ENCODE data around the gene GPA33.

The GPA33 gene

GRCh38 chr1:167105271-167106118, 15.3 kb upstream of the GPA33 start:
- Mint-ChIP-seq H3K27ac (peak overlapping the region in 1 of 2 donors; percentile 75), H3K27me3 (no peaks in the 10 kb centered on the region), H3K9me3 (peaks cover 0 to 13% of the 10 kb centered on the region in 2 donors), H3K4me3 (peak overlapping the region in 1 of 2 donors; percentile 16), H3K4me1 (peaks cover 59% of the 10 kb centered on the region)
- ATAC-seq (no peak), DNase-seq (no peak)

DNA sequence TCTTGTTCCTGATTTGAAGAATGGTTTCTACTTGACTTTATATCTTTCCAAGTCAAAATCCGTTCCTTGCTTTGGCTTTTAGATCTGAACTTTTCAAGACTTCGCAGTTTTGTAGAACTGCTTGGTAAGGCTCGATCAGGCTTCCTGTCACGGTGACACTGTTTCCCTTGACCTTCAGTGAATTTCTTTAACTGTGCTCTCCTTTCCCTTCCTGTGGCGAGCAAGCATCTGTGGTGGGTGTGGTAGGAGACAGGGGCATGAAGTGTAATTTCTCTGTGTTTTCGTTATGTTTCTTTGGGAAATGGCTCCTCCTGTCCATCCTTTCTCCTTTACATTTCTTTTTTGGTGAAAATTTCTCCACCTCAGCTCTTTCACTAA, 14.1 kb upstream of the GPA33 start:
- peak overlapping the region; percentile 30 to 77 for H3K27ac Mint-ChIP-seq
- peaks cover 46% of the 10 kb centered on the region for H3K4me1 Mint-ChIP-seq
- DNase-seq (no peak), ATAC-seq (peak; percentile 65)
- peak overlapping the region; percentile 44 to 49 for H3K4me3 Mint-ChIP-seq
- H3K27me3 Mint-ChIP-seq, result no peaks in the 10 kb centered on the region
- H3K9me3 Mint-ChIP-seq, result peaks cover 0 to 5% of the 10 kb centered on the region in 2 donors

DNA sequence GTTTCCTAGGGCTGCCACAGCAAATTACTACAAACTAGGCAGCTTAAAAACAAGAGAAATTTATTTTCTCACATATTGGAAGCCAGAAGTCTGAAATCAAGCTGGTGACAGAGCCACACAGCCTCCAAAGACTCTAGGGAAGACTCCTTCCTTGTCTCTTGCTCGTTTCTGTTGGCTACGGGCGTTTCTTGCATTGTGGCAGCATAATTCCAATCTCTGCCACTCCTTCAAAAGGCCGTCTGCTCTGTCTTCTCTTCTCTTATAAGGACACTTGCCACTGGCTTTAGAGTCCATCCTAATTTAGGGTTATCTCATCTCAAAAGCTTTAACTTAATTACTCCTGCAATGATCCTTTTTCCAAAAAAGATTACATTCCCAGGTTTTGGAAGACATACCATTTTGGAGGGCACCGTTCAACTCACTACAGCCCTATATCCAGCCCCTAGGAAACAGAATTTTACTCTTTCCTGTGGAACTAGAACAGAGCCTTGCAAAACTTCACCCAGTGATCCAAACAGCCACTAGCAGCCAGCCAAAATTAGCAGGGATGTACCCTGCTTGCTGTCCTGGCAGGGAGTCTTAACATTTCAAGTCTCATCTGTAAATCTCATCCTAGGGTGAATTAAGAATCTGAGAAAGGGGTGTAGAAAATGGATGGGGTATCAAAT, 12.9 kb upstream of the GPA33 start:
- H3K4me1 Mint-ChIP-seq, result peaks cover 34% of the 10 kb centered on the region
- no peaks in the 10 kb centered on the region for H3K27me3 Mint-ChIP-seq
- ATAC-seq (peak; percentile 6), DNase-seq (no peak)
- no peak overlapping the region for H3K27ac Mint-ChIP-seq
- H3K9me3 Mint-ChIP-seq, result peaks cover 0 to 1% of the 10 kb centered on the region in 2 donors
- H3K4me3 Mint-ChIP-seq, result no peak overlapping the region

GRCh38 chr1:167101754-167102153, 11.6 kb upstream of the GPA33 start:
- ATAC-seq (no peak), DNase-seq (no peak)
- Mint-ChIP-seq H3K4me1 (peaks cover 34% of the 10 kb centered on the region), H3K9me3 (peaks cover 0 to 8% of the 10 kb centered on the region in 2 donors), H3K27me3 (no peaks in the 10 kb centered on the region), H3K27ac (no peak overlapping the region), H3K4me3 (no peak overlapping the region)

DNA sequence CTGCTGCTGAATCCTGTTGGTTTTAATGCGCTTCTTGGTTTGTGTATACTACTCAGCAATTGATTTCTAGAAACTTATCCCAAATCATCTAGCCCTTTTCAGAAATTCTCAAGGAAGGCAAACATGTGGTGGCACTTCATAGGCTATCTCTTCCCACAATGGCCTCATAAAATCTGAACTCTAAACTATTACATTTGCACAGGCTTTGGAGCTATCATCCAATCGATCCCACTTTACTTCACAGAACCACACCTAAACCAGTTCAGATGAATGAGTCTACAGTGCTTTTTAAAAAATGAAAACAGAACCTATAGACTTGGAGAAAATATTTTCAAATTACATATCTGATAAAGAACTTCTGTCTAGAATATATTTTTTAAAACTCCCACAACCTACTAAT, 10.6 kb upstream of the GPA33 start:
- peaks cover 0 to 9% of the 10 kb centered on the region in 2 donors for H3K9me3 Mint-ChIP-seq
- H3K4me3 Mint-ChIP-seq, result no peak overlapping the region
- no peak for ATAC-seq
- peak overlapping the region in 1 of 2 donors; percentile 9 for H3K27ac Mint-ChIP-seq
- no peaks in the 10 kb centered on the region for H3K27me3 Mint-ChIP-seq
- DNase-seq, result no peak
- peaks cover 30% of the 10 kb centered on the region for H3K4me1 Mint-ChIP-seq

- Mint-ChIP-seq H3K27me3 (no peaks in the 10 kb centered on the region), H3K27ac (no peak overlapping the region), H3K4me3 (no peak overlapping the region), H3K4me1 (peaks cover 26% of the 10 kb centered on the region), H3K9me3 (peaks cover 0 to 9% of the 10 kb centered on the region in 2 donors)
- ATAC-seq (no peak), DNase-seq (no peak)
Observed at GRCh38 chr1:167099851-167100250, 9.7 kb upstream of the GPA33 start.

DNA sequence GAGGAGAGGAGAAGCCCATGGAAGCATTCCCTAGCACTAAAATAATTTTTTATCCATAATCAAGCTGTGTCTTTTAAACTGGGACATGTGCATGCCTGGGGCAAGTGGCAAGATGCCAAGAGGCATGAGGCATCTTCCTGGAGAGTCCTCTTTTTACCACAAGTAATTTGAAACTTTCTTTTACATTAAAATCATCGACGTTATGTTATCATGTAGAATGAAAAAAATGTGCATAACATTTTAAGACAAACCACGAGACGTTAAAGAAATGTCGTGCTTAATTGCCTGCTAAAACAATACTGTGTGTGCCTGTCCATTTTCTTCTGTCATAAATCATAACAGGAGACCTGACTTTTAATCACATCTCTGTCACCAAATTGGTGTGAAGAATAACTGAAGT, 5.2 kb upstream of the GPA33 start:
- H3K27me3 Mint-ChIP-seq, result no peaks in the 10 kb centered on the region
- DNase-seq, result no peak
- ATAC-seq, result no peak
- no peak overlapping the region for H3K27ac Mint-ChIP-seq
- peaks cover 0 to 9% of the 10 kb centered on the region in 2 donors for H3K9me3 Mint-ChIP-seq
- H3K4me3 Mint-ChIP-seq, result no peak overlapping the region
- peaks cover 16% of the 10 kb centered on the region for H3K4me1 Mint-ChIP-seq

GRCh38 chr1:167094690-167095089, 4.5 kb upstream of the GPA33 start:
- H3K27ac Mint-ChIP-seq, result no peak overlapping the region
- H3K4me3 Mint-ChIP-seq, result no peak overlapping the region
- H3K27me3 Mint-ChIP-seq, result no peaks in the 10 kb centered on the region
- DNase-seq (no peak), ATAC-seq (no peak)
- H3K4me1 Mint-ChIP-seq, result peaks cover 21% of the 10 kb centered on the region
- H3K9me3 Mint-ChIP-seq, result peaks cover 0 to 9% of the 10 kb centered on the region in 2 donors

- Mint-ChIP-seq H3K4me3 (no peak within 1 kb of the TSS), H3K27ac (no peak within 1 kb of the TSS), H3K27me3 (no peaks in the 10 kb centered on the region), H3K4me1 (peaks cover 28% of the 10 kb centered on the region), H3K9me3 (peaks cover 0 to 9% of the 10 kb centered on the region in 2 donors)
- DNase-seq, result no peak
- ATAC-seq, result no peak
Observed at GRCh38 chr1:167093846-167094516, 3.8 kb upstream of the GPA33 start, which contains the start of gene STYXL2. STYXL2 (plus strand) TSS chr1:167094075; CDS start chr1:167094850, 775 bp downstream.

GRCh38 chr1:167092653-167093052, 2.5 kb upstream of the GPA33 start:
- peaks cover 0 to 9% of the 10 kb centered on the region in 2 donors for H3K9me3 Mint-ChIP-seq
- ATAC-seq, result no peak
- DNase-seq, result no peak
- H3K4me1 Mint-ChIP-seq, result peaks cover 32% of the 10 kb centered on the region
- H3K27me3 Mint-ChIP-seq, result no peaks in the 10 kb centered on the region
- no peak overlapping the region for H3K27ac Mint-ChIP-seq
- no peak overlapping the region for H3K4me3 Mint-ChIP-seq

DNA sequence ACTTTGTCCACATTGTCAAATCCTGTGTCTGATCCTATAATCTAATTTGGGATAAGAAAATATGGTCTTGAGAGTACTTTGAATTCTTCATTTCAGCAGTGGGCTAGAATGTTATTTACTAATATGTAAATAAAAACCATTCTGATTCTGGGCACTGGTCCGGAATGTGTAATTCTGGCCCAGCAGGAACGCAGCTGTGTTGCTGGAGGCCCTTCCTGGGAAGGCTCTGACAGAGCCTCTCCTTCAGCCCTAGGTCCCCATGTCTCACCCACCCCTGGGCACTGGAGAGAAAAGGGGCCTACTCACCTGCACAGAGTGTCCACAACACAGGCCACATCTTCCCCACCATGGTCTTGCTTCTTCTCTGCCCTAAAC, 251 bp downstream of the GPA33 start:
- Mint-ChIP-seq H3K27me3 (no peaks in the 10 kb centered on the region), H3K27ac (peak overlapping the region; percentile 98), H3K9me3 (no peaks in the 10 kb centered on the region), H3K4me3 (peak overlapping the region; percentile 32 to 34), H3K4me1 (peaks cover 27% of the 10 kb centered on the region)
- ATAC-seq (no peak), DNase-seq (no peak)

DNA sequence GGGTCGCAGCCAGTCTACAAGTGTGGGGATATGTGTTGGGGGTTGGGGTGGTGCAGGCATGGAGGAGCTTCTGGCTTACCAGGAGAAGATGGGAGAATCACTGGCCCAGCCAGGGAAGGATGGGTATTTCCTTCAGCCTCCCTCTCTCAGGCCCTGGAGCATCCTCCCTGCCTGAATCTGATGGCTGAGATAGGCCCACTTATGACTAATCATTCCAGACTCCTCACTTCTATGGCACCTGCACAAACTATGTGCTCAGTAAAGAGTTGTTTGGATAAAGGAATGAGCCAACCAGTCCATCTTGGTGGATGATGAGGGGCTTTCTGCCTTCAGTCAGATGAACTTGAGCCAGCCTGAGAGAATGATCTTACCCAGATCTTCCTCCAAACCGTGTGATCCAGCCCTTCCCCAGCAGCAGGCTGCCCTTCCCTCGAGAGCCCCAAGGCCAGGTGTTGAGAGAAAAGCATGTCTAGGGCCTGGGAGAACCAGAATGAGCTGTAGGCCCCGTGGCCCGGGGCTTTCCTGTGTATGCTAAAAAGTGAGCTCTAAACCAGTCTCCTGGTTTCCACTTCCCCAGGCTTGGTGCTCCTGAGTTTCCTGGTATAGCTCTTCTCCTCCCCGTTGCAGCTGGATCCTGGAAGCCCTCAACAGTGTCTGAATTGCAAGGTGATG, 1.3 kb downstream of the GPA33 start:
- Mint-ChIP-seq H3K4me3 (no peak overlapping the region), H3K9me3 (no peaks in the 10 kb centered on the region), H3K4me1 (peaks cover 26% of the 10 kb centered on the region), H3K27me3 (no peaks in the 10 kb centered on the region), H3K27ac (no peak overlapping the region)
- no peak for ATAC-seq
- DNase-seq, result no peak

GRCh38 chr1:167086768-167087167, 3.4 kb downstream of the GPA33 start:
- ATAC-seq, result no peak
- H3K27me3 Mint-ChIP-seq, result no peaks in the 10 kb centered on the region
- no peak overlapping the region for H3K4me3 Mint-ChIP-seq
- DNase-seq, result no peak
- no peaks in the 10 kb centered on the region for H3K9me3 Mint-ChIP-seq
- H3K4me1 Mint-ChIP-seq, result peaks cover 21% of the 10 kb centered on the region
- H3K27ac Mint-ChIP-seq, result no peak overlapping the region

GRCh38 chr1:167086033-167086432, 4.1 kb downstream of the GPA33 start:
- DNase-seq (no peak), ATAC-seq (no peak)
- H3K4me1 Mint-ChIP-seq, result peaks cover 21% of the 10 kb centered on the region
- peaks cover 2% of the 10 kb centered on the region for H3K27me3 Mint-ChIP-seq
- no peaks in the 10 kb centered on the region for H3K9me3 Mint-ChIP-seq
- no peak overlapping the region for H3K27ac Mint-ChIP-seq
- no peak overlapping the region for H3K4me3 Mint-ChIP-seq

GRCh38 chr1:167084757-167085156, 5.4 kb downstream of the GPA33 start:
- no peak overlapping the region for H3K4me3 Mint-ChIP-seq
- H3K27me3 Mint-ChIP-seq, result peaks cover 15% of the 10 kb centered on the region
- DNase-seq, result no peak
- ATAC-seq, result no peak
- no peak overlapping the region for H3K27ac Mint-ChIP-seq
- no peaks in the 10 kb centered on the region for H3K9me3 Mint-ChIP-seq
- H3K4me1 Mint-ChIP-seq, result peaks cover 10% of the 10 kb centered on the region
